GM21515 (cell line): ENCODE results near the gene MX2.
"Not testable (repeated sequence)": the region's sequence is repeated elsewhere in the genome, so short reads cannot be mapped to it uniquely, and the experiment has no call there.

Source experiments
- ATAC-seq: cut with Tn5 transposase; IDR thresholded peaks from one replicate; pipeline ENCODE4 v1.9.1; 2021; ENCODE audit not compliant: unreplicated experiment

The MX2 gene

GRCh38 chr21:41361786-41362604 lies at the start of gene MX2:
TSS of gene MX2 (plus strand) at chr21:41362027. CDS start at chr21:41376907, 14,880 bp downstream.
- peak; percentile 48 for ATAC-seq

- ATAC-seq = not testable (repeated sequence)
These were observed 48.3 kb upstream of the MX2 start for GRCh38 chr21:41313285-41314164.

GRCh38 chr21:41315726-41316125 lies 46.1 kb upstream of the MX2 start:
- ATAC-seq = no peak

GRCh38 chr21:41316200-41317062 lies 45.4 kb upstream of the MX2 start, which contains the start of gene FAM3B:
TSS of gene FAM3B (plus strand) at chr21:41316801. CDS start at chr21:41316880, 79 bp downstream.
- no peak for ATAC-seq

GRCh38 chr21:41317063-41317392 lies 44.8 kb upstream of the MX2 start:
- no peak for ATAC-seq

GRCh38 chr21:41317458-41317857 lies 44.4 kb upstream of the MX2 start:
- no peak for ATAC-seq

- ATAC-seq = no peak
These were observed 43.6 kb upstream of the MX2 start for GRCh38 chr21:41318218-41318617.

GRCh38 chr21:41319273-41319672 lies 42.6 kb upstream of the MX2 start:
- no peak for ATAC-seq

GRCh38 chr21:41321211-41321907 lies 40.5 kb upstream of the MX2 start:
- no peak for ATAC-seq

- no peak for ATAC-seq
These were observed 39.8 kb upstream of the MX2 start for GRCh38 chr21:41321908-41322495.

- ATAC-seq = no peak
These were observed 39.1 kb upstream of the MX2 start for GRCh38 chr21:41322496-41323382.

- no peak for ATAC-seq
These were observed 36.5 kb upstream of the MX2 start for GRCh38 chr21:41325138-41325912.

- ATAC-seq = no peak
These were observed 35.3 kb upstream of the MX2 start for GRCh38 chr21:41326414-41327080.

- ATAC-seq = no peak
These were observed 34.1 kb upstream of the MX2 start for GRCh38 chr21:41327753-41328152.

- no peak for ATAC-seq
These were observed 32.9 kb upstream of the MX2 start for GRCh38 chr21:41328660-41329607.

- ATAC-seq = no peak
These were observed 28.1 kb upstream of the MX2 start for GRCh38 chr21:41333752-41334151.

GRCh38 chr21:41337515-41337914 lies 24.3 kb upstream of the MX2 start:
- no peak for ATAC-seq
